Sigmoid colon (tissue), 7 donors: ENCODE measurements around the gene ITPR1. TPM values are rescaled to one million over a fixed set of nuclear protein-coding genes. Genes with fewer than 3 reads are reported as not detected.

Source experiments
- DNase-seq: peaks from one replicate; pipeline ENCODE4 v3.0.0-alpha.2; 2019
- H3K27ac ChIP-seq, 4 donors: fragments of 200-600 bp; sonication (generic); one replicate each; pipeline ENCODE4 v1.5.1; 2016 to 2019; ENCODE audit warnings: mild to moderate bottlenecking in 1 of 4
- H3K27me3 ChIP-seq, 3 donors: fragments of 200-600 bp; sonication (generic); one replicate each; pipeline ENCODE4 v1.5.1; 2019; ENCODE audit warnings: mild to moderate bottlenecking in 1 of 3
- H3K36me3 ChIP-seq, 4 donors: fragments of 200-600 bp; sonication (generic); one replicate each; pipeline ENCODE4 v1.5.1; 2016 to 2019
- H3K4me1 ChIP-seq, 4 donors: fragments of 200-600 bp; sonication (generic); one replicate each; pipeline ENCODE4 v1.5.1; 2017 to 2019
- H3K4me3 ChIP-seq, 4 donors: fragments of 200-600 bp; sonication (generic); one replicate each; pipeline ENCODE4 v1.5.1; 2017 to 2019; ENCODE audit warnings: mild to moderate bottlenecking in 2 of 4, moderate library complexity in 1 of 4
- H3K9me3 ChIP-seq, 4 donors: fragments of 200-600 bp in 3 of 4; sonication (generic) in 3 of 4; one replicate each; pipeline versions ENCODE4 v1.5.1 to v1.6.1; 2013 to 2019
- CTCF ChIP-seq, 4 experiments: fragments of 450-650 bp in 3 of 4; fragments of 200-600 bp in 1 of 4; IDR thresholded peaks; one replicate each; pipeline ENCODE4 v1.5.1; 2016 to 2019; ENCODE audit warnings: antibody characterized with exemption in 4 of 4, mild to moderate bottlenecking in 3 of 4, moderate library complexity in 2 of 4
- EP300 ChIP-seq, 4 donors: sonication (generic); formaldehyde crosslinking; IDR thresholded peaks; one replicate each; pipeline ENCODE4 v1.6.1; 2017; ENCODE audit warnings: antibody characterized with exemption in 4 of 4
- POLR2A ChIP-seq, 2 donors: fragments of 450-650 bp; IDR thresholded peaks; one replicate each; pipeline ENCODE4 v1.6.1; 2016; ENCODE audit warnings: antibody characterized with exemption in 2 of 2, mild to moderate bottlenecking in 2 of 2, moderate library complexity in 2 of 2
- POLR2AphosphoS5 ChIP-seq, 4 donors: sonication (generic); formaldehyde crosslinking; IDR thresholded peaks; one replicate each; pipeline ENCODE4 v1.6.1; 2017; ENCODE audit warnings: antibody characterized with exemption in 4 of 4
- WGBS, 2 donors: extraction: QIAGEN DNeasy Blood & Tissue Kit; methylation state at CpG; one replicate each; pipeline ENCODE4 v1.1.7; 2013; 5-methylcytosine and 5-hydroxymethylcytosine counted together
- intact Hi-C: fragments of 100-400 bp; cut with DNase I; formaldehyde crosslinking; loops from one replicate; pipeline ENCODE4 v1.15.1; 2023
- polyA plus RNA-seq, 3 donors: library from polyadenylated mRNA; stranded (reverse); fragments of 200-250 nt; gene quantifications; one replicate each; pipeline ENCODE4 v1.2.3, GENCODE V29; 2013
- total RNA-seq, 4 donors: library from RNA; depleted of rRNA; stranded (reverse); fragments of >200 nt; gene quantifications; one replicate each; pipeline ENCODE4 v1.1.0, GENCODE V29; 2016
- donor health status: healthy with polysubstance abuse.
- donor health status: Bipolar disorder and iron deficiency.
- donor health status: healthy.

Gene ITPR1
- total and polyA plus RNA-seq, 7 donors = 1.4 to 206 (median 111) TPM

DNA sequence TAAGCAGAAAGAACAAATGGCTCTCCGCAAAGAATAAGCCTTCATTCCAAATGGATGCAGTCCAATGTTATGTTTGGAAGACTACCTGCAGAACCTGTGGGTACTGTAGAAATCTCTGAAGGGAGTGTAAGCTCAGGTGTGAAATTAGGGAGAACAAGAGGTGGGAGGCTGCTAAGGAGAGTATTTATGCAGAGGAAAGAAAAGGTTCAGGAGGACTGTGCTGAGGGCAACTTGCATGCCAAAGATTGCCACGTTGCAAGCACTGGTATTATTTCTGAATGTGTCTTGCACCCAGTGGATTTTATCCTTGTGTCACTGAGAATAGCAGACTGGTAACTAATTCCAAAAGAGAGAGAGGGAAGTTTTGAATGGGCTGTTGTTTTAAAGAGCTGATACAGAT lies 144.1 kb downstream of the ITPR1 start:
- H3K36me3 ChIP-seq = peaks cover 0 to 29% (median 0%) of the 10 kb centered on the region in 4 donors
- peaks cover 0 to 3% (median 0%) of the 10 kb centered on the region in 4 donors for H3K4me1 ChIP-seq
- H3K4me3 ChIP-seq = no peak overlapping the region
- no peak for DNase-seq
- H3K27me3 ChIP-seq = no peaks in the 10 kb centered on the region
- 78 to 89% methylated on average over 2 of the region's 2 CpGs for WGBS, 2 donors
- no peak for TF ChIP-seq POLR2A (IDR thresholded peaks at IDR 0.05)
- no peak for TF ChIP-seq EP300 (IDR thresholded peaks at IDR 0.05)
- TF ChIP-seq POLR2AphosphoS5 (IDR thresholded peaks at IDR 0.05) = no peak
- no peak for TF ChIP-seq CTCF (IDR thresholded peaks at IDR 0.05)
- intact Hi-C loops = no loop called here
- no peak overlapping the region for H3K27ac ChIP-seq
- no peaks in the 10 kb centered on the region for H3K9me3 ChIP-seq

DNA sequence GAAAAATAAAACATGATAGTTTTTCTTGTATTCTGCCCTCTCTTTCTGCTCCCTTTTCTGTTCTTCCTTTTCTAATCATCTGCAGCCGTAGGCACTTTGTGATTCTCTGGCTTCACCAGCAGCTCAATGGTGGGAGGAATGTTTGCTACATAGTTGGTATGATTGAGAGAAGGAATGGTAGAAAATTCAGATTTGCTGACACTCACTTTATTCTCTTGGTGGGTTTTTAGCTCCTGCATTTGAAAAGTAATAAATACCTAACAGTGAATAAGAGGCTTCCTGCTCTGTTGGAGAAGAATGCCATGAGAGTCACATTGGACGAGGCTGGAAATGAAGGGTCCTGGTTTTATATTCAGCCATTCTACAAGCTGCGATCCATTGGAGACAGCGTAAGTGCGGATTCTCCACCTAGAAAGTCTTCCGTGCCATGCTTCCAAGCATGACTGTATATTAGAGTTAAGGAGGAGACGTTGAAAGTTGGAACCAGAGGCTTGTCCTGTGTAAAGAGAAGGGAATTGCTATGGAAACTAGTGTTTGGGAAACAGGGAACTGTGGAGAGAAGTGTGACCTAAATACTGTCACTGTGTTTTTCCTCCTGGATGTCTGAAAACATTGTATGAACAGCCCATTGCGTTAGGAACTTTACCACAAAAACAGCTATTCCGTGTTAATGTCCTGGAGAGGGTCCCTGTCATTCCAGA lies 148.9 kb downstream of the ITPR1 start:
- 93% methylated on average over 9 of the region's 9 CpGs for WGBS, 2 donors
- no peaks in the 10 kb centered on the region for H3K4me1 ChIP-seq
- H3K27ac ChIP-seq = peak overlapping the region in 3 of 4 donors; percentile 20 to 79 (median 30)
- intact Hi-C loops = no loop called here
- no peak for DNase-seq
- H3K27me3 ChIP-seq = no peaks in the 10 kb centered on the region
- H3K36me3 ChIP-seq = peaks cover 0 to 66% (median 13%) of the 10 kb centered on the region in 4 donors
- H3K4me3 ChIP-seq = no peak overlapping the region
- no peak for TF ChIP-seq POLR2AphosphoS5 (IDR thresholded peaks at IDR 0.05)
- H3K9me3 ChIP-seq = no peaks in the 10 kb centered on the region

DNA sequence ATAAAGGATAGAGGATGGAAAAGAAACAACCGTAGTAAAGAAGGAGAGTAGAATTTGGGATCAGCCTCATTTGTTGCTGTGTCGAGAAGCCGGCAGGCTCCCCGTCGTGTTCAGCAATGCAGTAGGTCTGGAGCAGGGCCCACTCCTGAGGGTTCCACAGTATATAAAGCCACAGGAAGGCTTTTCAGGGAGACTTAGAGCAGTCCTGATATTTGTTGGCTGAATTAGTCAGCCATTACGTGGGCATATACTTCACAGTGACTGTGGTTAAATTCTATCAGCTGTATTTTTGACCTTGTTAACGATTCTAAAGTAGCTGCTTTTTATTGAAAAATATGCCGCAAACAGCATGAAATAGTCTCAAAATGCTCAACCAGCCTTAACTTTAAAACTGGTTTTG lies 149.5 kb downstream of the ITPR1 start:
- intact Hi-C loops = no loop called here
- 91 to 93% methylated on average over 8 of the region's 8 CpGs for WGBS, 2 donors

DNA sequence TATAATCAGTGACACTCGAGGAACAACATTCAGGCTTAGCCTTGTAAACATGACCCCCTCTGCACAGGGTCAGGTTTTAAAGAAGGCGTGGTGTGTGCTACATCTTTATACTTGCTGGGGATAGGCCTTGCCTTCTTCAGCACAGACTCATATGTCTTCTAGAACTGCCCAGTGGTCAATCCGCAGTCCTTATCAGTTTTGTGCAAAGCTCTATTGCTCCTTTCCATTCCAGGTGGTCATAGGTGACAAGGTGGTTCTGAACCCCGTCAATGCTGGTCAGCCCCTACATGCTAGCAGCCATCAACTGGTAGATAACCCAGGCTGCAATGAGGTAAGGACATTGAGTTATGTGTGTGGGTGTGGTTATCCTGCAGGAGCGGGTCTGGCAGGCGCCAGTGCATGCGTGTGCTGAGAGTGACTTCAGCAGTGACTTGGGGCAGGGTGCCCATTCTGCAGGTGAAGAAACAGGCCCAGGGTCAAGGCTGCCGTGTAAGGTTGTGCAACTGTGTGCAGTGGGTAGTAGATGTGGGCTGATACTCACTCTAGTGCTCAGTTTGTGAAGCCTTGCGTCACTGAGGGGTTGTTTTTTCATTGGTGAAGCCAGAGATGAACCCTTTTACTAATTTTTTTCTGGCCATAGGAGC lies 150.9 kb downstream of the ITPR1 start:
- Histone ChIP-seq H3K27ac (peak overlapping the region in 1 of 4 donors; percentile 79), H3K36me3 (peaks cover 0 to 84% (median 14%) of the 10 kb centered on the region in 4 donors), H3K4me3 (no peak overlapping the region), H3K27me3 (no peaks in the 10 kb centered on the region), H3K4me1 (no peaks in the 10 kb centered on the region), H3K9me3 (no peaks in the 10 kb centered on the region)
- intact Hi-C loops = no loop called here
- DNase-seq = no peak
- 73 to 86% methylated on average over 9 of the region's 9 CpGs for WGBS, 2 donors
- TF ChIP-seq EP300 (IDR thresholded peaks at IDR 0.05) (no peak), POLR2A (IDR thresholded peaks at IDR 0.05) (no peak), POLR2AphosphoS5 (IDR thresholded peaks at IDR 0.05) (no peak), CTCF (IDR thresholded peaks at IDR 0.05) (no peak)

More for the DNA sequence above, 149.5 kb downstream of the ITPR1 start:
- TF ChIP-seq CTCF (IDR thresholded peaks at IDR 0.05) = no peak
- TF ChIP-seq EP300 (IDR thresholded peaks at IDR 0.05) = no peak
- no peak for TF ChIP-seq POLR2A (IDR thresholded peaks at IDR 0.05)
- no peak for TF ChIP-seq POLR2AphosphoS5 (IDR thresholded peaks at IDR 0.05)
- Histone ChIP-seq H3K4me3 (no peak overlapping the region), H3K4me1 (no peaks in the 10 kb centered on the region), H3K27me3 (no peaks in the 10 kb centered on the region), H3K36me3 (peaks cover 0 to 72% (median 14%) of the 10 kb centered on the region in 4 donors), H3K9me3 (no peaks in the 10 kb centered on the region), H3K27ac (peak overlapping the region in 3 of 4 donors; percentile 21 to 79 (median 36))
- no peak for DNase-seq

DNA sequence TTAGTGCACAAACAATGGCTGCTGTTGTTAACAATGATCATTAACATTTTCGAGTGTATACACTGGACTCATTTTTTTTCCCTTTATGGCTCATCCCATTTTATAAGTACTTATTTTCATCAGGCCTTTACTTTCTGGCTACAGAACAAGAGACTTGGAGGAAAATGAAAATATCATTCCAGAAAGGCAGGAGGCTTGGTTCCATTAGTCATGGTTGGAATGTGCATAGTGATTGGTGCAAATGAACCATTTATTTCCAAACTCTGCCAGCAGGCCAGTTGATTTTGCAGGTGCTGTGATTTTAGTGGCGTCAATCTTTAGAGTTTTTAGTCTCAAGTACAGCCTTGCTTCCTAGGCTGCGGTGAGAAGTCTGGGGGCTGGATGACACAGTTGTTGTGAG lies 151.8 kb downstream of the ITPR1 start:
- H3K27ac ChIP-seq = peak overlapping the region in 1 of 4 donors; percentile 79
- peaks cover 0 to 84% (median 14%) of the 10 kb centered on the region in 4 donors for H3K36me3 ChIP-seq

More for the DNA sequence above, 151.8 kb downstream of the ITPR1 start:
- no peaks in the 10 kb centered on the region for H3K4me1 ChIP-seq
- no peak overlapping the region for H3K4me3 ChIP-seq
- no peaks in the 10 kb centered on the region for H3K9me3 ChIP-seq
- no peak for DNase-seq
- 80 to 92% methylated on average over 3 of the region's 3 CpGs for WGBS, 2 donors
- no peaks in the 10 kb centered on the region for H3K27me3 ChIP-seq
- TF ChIP-seq POLR2A (IDR thresholded peaks at IDR 0.05) (no peak), CTCF (IDR thresholded peaks at IDR 0.05) (no peak), POLR2AphosphoS5 (IDR thresholded peaks at IDR 0.05) (no peak), EP300 (IDR thresholded peaks at IDR 0.05) (no peak)
- intact Hi-C loops = no loop called here
